Measurements from ENCODE around the gene BCAS3. TPM values are rescaled to one million over a fixed set of nuclear protein-coding genes. Genes with fewer than 3 reads are reported as not detected.
A peak's percentile ranks its signal among the peaks of the same experiment; 100 is the strongest.

Gene BCAS3
- total RNA-seq, 2 donors from 2014 or later = 28.0 to 37.7 TPM

DNA sequence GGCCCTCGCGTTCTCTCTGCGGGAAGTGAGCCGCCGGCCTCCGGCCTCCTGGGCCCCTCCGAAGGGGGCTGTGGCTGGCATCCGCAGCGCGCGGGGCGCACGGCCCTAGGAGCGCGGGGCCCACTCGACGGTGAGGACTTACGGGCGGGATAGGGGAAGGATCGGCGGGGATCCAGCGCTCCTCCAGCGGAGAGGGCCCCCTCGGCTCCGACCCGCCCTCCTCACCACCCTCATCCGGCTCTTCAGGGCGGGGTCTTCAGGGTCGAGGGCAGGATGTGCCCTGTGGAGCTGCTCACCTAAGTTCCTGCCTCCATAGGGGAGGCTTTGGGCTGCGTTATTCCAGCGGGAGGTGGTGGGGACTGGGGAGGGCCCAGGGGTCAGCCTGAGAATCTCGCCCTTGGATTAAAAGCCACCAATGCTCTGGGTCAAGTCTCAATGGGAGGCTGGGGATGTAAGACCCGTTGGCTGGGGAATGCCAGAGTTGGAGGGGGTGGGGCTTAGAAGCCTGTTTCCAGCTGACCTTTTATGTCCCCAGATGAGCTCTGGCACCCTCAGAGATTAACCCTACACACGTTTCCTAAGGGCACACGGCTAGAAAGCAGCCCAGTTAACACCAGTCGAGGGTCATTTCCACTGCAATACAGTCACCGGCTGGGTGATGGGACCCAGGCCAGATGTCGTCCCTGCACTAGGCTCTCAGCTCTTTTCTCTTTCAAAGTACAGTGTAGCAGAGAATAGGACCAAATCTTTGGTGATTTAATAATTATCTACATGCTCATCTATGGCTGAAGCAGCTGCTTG lies 735.4 kb downstream of the BCAS3 start:
- Mint-ChIP-seq H3K4me1 (peaks cover 11% of the 10 kb centered on the region), H3K9me3 (no peaks in the 10 kb centered on the region), H3K27ac (no peak overlapping the region), H3K27me3 (ENCODE audit: insufficient read depth) (peaks cover 78% of the 10 kb centered on the region), H3K4me3 (peak overlapping the region; percentile 60), H3K36me3 (ENCODE audit: low read depth) (no peaks in the 10 kb centered on the region)
- peak overlapping the region; percentile 20 for H3K9ac ChIP-seq (ENCODE audit: extremely low read depth, low read length, poor library complexity, severe bottlenecking)
- DNase-seq = no peak
- no peak overlapping the region for H3K27ac ChIP-seq (ENCODE audit: low read depth, low read length)
- no peaks in the 10 kb centered on the region for H3K9me3 ChIP-seq (ENCODE audit: control insufficient read depth, low read length)
- H3K27me3 ChIP-seq (ENCODE audit: control insufficient read depth, insufficient read depth, low read length, poor library complexity, severe bottlenecking) = peaks cover 88% of the 10 kb centered on the region
- WGBS, 2 experiments (ENCODE audit: insufficient coverage in 1 of 2, insufficient read length in 1 of 2) = 12 to 16% methylated on average over 14 to 38 of the region's 38 CpGs
- no peaks in the 10 kb centered on the region for H3K36me3 ChIP-seq (ENCODE audit: control insufficient read depth, insufficient read depth, low read length)
- peak overlapping the region; percentile 80 for H3K4me3 ChIP-seq (ENCODE audit: low read length)
- H3K4me1 ChIP-seq (ENCODE audit: control insufficient read depth, insufficient read depth, low read length) = no peaks in the 10 kb centered on the region
- TF ChIP-seq, protein P1, sequence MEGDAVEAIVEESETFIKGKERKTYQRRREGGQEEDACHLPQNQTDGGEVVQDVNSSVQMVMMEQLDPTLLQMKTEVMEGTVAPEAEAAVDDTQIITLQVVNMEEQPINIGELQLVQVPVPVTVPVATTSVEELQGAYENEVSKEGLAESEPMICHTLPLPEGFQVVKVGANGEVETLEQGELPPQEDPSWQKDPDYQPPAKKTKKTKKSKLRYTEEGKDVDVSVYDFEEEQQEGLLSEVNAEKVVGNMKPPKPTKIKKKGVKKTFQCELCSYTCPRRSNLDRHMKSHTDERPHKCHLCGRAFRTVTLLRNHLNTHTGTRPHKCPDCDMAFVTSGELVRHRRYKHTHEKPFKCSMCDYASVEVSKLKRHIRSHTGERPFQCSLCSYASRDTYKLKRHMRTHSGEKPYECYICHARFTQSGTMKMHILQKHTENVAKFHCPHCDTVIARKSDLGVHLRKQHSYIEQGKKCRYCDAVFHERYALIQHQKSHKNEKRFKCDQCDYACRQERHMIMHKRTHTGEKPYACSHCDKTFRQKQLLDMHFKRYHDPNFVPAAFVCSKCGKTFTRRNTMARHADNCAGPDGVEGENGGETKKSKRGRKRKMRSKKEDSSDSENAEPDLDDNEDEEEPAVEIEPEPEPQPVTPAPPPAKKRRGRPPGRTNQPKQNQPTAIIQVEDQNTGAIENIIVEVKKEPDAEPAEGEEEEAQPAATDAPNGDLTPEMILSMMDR (conservative IDR thresholded peaks at IDR 0.05) = no peak

DNA sequence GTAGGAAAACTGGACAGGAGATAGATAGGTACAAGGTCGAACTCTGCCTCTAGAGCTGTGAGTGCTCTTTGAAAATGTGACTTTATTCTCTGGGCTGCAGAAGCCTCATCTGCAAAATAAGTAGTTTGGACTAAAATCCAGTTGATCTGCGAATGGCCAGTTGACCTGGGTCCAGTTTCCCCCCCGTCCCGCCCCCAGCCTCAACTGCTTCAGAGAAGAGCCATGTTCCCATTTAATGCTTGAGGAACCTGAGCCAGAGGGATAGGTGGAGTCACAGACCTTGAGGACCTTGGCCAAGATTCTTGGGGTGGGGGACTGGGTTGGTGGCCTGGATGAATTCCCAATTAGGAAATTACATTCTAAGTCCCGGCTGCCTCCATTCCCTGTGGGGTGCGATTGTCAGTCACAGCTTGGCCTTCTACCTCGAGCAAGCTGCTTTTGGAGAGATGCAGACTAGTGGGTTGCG lies 736.0 kb downstream of the BCAS3 start:
- H3K9me3 Mint-ChIP-seq = no peaks in the 10 kb centered on the region
- no peak overlapping the region for H3K27ac Mint-ChIP-seq

GRCh38 chr17:61414141-61414935 lies 736.7 kb downstream of the BCAS3 start:
- peak; percentile 51 for DNase-seq
- no peak overlapping the region for H3K4me3 Mint-ChIP-seq

More for the DNA sequence above, 736.0 kb downstream of the BCAS3 start:
- 93 to 95% methylated on average over 4 to 8 of the region's 8 CpGs for WGBS, 2 experiments (ENCODE audit: insufficient coverage in 1 of 2, insufficient read length in 1 of 2)
- peak; percentile 45 for DNase-seq
- Mint-ChIP-seq H3K27me3 (ENCODE audit: insufficient read depth) (peaks cover 75% of the 10 kb centered on the region), H3K36me3 (ENCODE audit: low read depth) (no peaks in the 10 kb centered on the region), H3K4me1 (peaks cover 10% of the 10 kb centered on the region), H3K4me3 (peak overlapping the region; percentile 60)
- Histone ChIP-seq H3K4me1 (ENCODE audit: control insufficient read depth, insufficient read depth, low read length) (no peaks in the 10 kb centered on the region), H3K9me3 (ENCODE audit: control insufficient read depth, low read length) (no peaks in the 10 kb centered on the region), H3K27ac (ENCODE audit: low read depth, low read length) (no peak overlapping the region), H3K4me3 (ENCODE audit: low read length) (peak overlapping the region; percentile 80), H3K27me3 (ENCODE audit: control insufficient read depth, insufficient read depth, low read length, poor library complexity, severe bottlenecking) (peaks cover 82% of the 10 kb centered on the region), H3K36me3 (ENCODE audit: control insufficient read depth, insufficient read depth, low read length) (no peaks in the 10 kb centered on the region), H3K9ac (ENCODE audit: extremely low read depth, low read length, poor library complexity, severe bottlenecking) (no peak overlapping the region)
- TF ChIP-seq, protein P1 (conservative IDR thresholded peaks at IDR 0.05) = no peak

More at GRCh38 chr17:61414141-61414935, 736.7 kb downstream of the BCAS3 start:
- H3K27me3 ChIP-seq (ENCODE audit: control insufficient read depth, insufficient read depth, low read length, poor library complexity, severe bottlenecking) = peaks cover 75% of the 10 kb centered on the region
- Mint-ChIP-seq H3K27me3 (ENCODE audit: insufficient read depth) (peaks cover 72% of the 10 kb centered on the region), H3K4me1 (peaks cover 8% of the 10 kb centered on the region), H3K36me3 (ENCODE audit: low read depth) (no peaks in the 10 kb centered on the region), H3K9me3 (no peaks in the 10 kb centered on the region), H3K27ac (no peak overlapping the region)
- WGBS, 2 experiments (ENCODE audit: insufficient coverage in 1 of 2, insufficient read length in 1 of 2) = 85 to 94% methylated on average over 10 to 16 of the region's 16 CpGs
- no peaks in the 10 kb centered on the region for H3K9me3 ChIP-seq (ENCODE audit: control insufficient read depth, low read length)
- H3K9ac ChIP-seq (ENCODE audit: extremely low read depth, low read length, poor library complexity, severe bottlenecking) = no peak overlapping the region
- H3K4me1 ChIP-seq (ENCODE audit: control insufficient read depth, insufficient read depth, low read length) = no peaks in the 10 kb centered on the region
- no peak overlapping the region for H3K27ac ChIP-seq (ENCODE audit: low read depth, low read length)
- H3K36me3 ChIP-seq (ENCODE audit: control insufficient read depth, insufficient read depth, low read length) = no peaks in the 10 kb centered on the region
- no peak overlapping the region for H3K4me3 ChIP-seq (ENCODE audit: low read length)
- TF ChIP-seq, protein P1 (conservative IDR thresholded peaks at IDR 0.05) = no peak
